HepG2 (cell line): ENCODE data around the gene EXOSC6. TPM values are rescaled to one million over a fixed set of nuclear protein-coding genes. Genes with fewer than 3 reads are reported as not detected.

Experiments
- AGO2 ChIP-seq: fragments of 200-400 bp; formaldehyde crosslinking; optimal IDR thresholded peaks from 2 replicates; pipeline ENCODE3; 2017; ENCODE audit warnings: mild to moderate bottlenecking, low read depth, low read length, moderate library complexity
- HOXA9 ChIP-seq: sonication (generic); formaldehyde crosslinking; IDR thresholded peaks from 2 replicates; pipeline ENCODE4 v1.8.1; 2022; ENCODE audit warnings: missing genetic modification reagents, mild to moderate bottlenecking, moderate library complexity, borderline replicate concordance
- JUND ChIP-seq: sonication (generic); formaldehyde crosslinking; IDR thresholded peaks from 2 replicates; pipeline ENCODE4 v1.8.0; 2022; ENCODE audit warnings: mild to moderate bottlenecking, missing genetic modification reagents
- MXI1 ChIP-seq: IDR thresholded peaks from 3 replicates; pipeline ENCODE4 v1.6.1; 2012; ENCODE audit warnings: low read depth, low read length, inconsistent platforms, borderline replicate concordance
- NBN ChIP-seq: fragments of 450-650 bp; conservative IDR thresholded peaks from 2 replicates; pipeline ENCODE4 v1.6.1; 2017
- NFYC ChIP-seq: IDR thresholded peaks from 2 replicates; pipeline ENCODE4 v1.6.1; 2016; ENCODE audit warnings: missing genetic modification reagents, missing compliant biosample characterization
- PRDM4 ChIP-seq: sonication (generic); formaldehyde crosslinking; IDR thresholded peaks from 2 replicates; pipeline ENCODE4 v1.9.0; 2021; ENCODE audit warnings: missing genetic modification reagents, borderline replicate concordance
- SMARCC2 ChIP-seq: fragments of 450-650 bp; IDR thresholded peaks from 2 replicates; pipeline ENCODE4 v1.6.1; 2017; ENCODE audit warnings: antibody characterized with exemption, mild to moderate bottlenecking
- TBP ChIP-seq: sonication (generic); formaldehyde crosslinking; IDR thresholded peaks from 2 replicates; pipeline ENCODE4 v1.5.0; 2020; ENCODE audit warnings: missing genetic modification reagents
- ZNF30 ChIP-seq: sonication (generic); formaldehyde crosslinking; IDR thresholded peaks from 2 replicates; pipeline ENCODE4 v1.5.0; 2020; ENCODE audit warnings: mild to moderate bottlenecking, missing genetic modification reagents
- ZNF446 ChIP-seq: sonication (generic); formaldehyde crosslinking; IDR thresholded peaks from 2 replicates; pipeline ENCODE4 v1.5.0; 2020; ENCODE audit warnings: mild to moderate bottlenecking, missing genetic modification reagents
- ZNF589 ChIP-seq: sonication (generic); formaldehyde crosslinking; conservative IDR thresholded peaks from 2 replicates; pipeline ENCODE4 v1.8.0; 2022; ENCODE audit warnings: mild to moderate bottlenecking, moderate library complexity, missing genetic modification reagents
- polyA plus RNA-seq, 8 experiments: library from polyadenylated mRNA; depleted of rRNA in 3 of 8; stranded (reverse) in 7 of 8; unstranded in 1 of 8; fragments of >200 nt; fragmentation: Illumina TruSeq in 4 of 8; extraction: Trizol in 4 of 8; gene quantifications; 2 replicates each; pipeline versions ENCODE4 v1.2.1 to v1.2.3, GENCODE V29; 2011 to 2016; ENCODE audit warnings: low read depth in 4 of 8, missing spikeins in 1 of 8, mixed read lengths in 1 of 8; ENCODE audit not compliant: insufficient read depth in 1 of 8
- total RNA-seq, 5 experiments: library from RNA; depleted of rRNA; stranded (reverse); fragments of >200 nt; fragmentation: Illumina TruSeq; extraction: Trizol; gene quantifications; 2 replicates each; pipeline ENCODE4 v1.2.3, GENCODE V29; 2016; ENCODE audit warnings: low read depth in 1 of 5
- TF ChIP-seq, protein P1 (sequence below): sonication (generic); formaldehyde crosslinking; IDR thresholded peaks from 2 replicates; pipeline ENCODE4 v1.5.0; 2020; ENCODE audit warnings: mild to moderate bottlenecking, missing genetic modification reagents
- TF ChIP-seq, protein P2 (sequence below): IDR thresholded peaks from 2 replicates; pipeline ENCODE4 v1.6.1; 2016; ENCODE audit warnings: low read depth, borderline replicate concordance
- TF ChIP-seq, protein P3 (sequence below), 2 experiments: sonication (generic) in 1 of 2; formaldehyde crosslinking in 1 of 2; IDR thresholded peaks; 2 replicates each; pipeline versions ENCODE4 v1.4.0 to v1.6.1; 2016 to 2020; ENCODE audit warnings: borderline replicate concordance in 1 of 2, low read depth in 1 of 2, mild to moderate bottlenecking in 1 of 2, missing genetic modification reagents in 1 of 2

EXOSC6 gene
- total and polyA plus RNA-seq, 2 of the 13 experiments (the other 11 are each of a cell fraction or from before 2014, with no cell fraction given) = 13.1 to 39.9 TPM

GRCh38 chr16:70289229-70290094 is 37.7 kb upstream of the EXOSC6 start, which contains the start of gene AARS1 (continued):
- TF ChIP-seq AGO2 = peak; percentile 87
- TF ChIP-seq MXI1 = peak; percentile 84; the same call in 1 of the 3 replicates
- TF ChIP-seq HOXA9 (CRISPR knock-in tag) = 0 out of 2 replicates have a peak, but pooled peaks have one; percentile 39
- TF ChIP-seq, protein P1, sequence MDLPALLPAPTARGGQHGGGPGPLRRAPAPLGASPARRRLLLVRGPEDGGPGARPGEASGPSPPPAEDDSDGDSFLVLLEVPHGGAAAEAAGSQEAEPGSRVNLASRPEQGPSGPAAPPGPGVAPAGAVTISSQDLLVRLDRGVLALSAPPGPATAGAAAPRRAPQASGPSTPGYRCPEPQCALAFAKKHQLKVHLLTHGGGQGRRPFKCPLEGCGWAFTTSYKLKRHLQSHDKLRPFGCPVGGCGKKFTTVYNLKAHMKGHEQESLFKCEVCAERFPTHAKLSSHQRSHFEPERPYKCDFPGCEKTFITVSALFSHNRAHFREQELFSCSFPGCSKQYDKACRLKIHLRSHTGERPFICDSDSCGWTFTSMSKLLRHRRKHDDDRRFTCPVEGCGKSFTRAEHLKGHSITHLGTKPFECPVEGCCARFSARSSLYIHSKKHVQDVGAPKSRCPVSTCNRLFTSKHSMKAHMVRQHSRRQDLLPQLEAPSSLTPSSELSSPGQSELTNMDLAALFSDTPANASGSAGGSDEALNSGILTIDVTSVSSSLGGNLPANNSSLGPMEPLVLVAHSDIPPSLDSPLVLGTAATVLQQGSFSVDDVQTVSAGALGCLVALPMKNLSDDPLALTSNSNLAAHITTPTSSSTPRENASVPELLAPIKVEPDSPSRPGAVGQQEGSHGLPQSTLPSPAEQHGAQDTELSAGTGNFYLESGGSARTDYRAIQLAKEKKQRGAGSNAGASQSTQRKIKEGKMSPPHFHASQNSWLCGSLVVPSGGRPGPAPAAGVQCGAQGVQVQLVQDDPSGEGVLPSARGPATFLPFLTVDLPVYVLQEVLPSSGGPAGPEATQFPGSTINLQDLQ (CRISPR knock-in tag) = peak; percentile 86; the same call in 1 of the 2 replicates
- peak; percentile 98 for TF ChIP-seq NFYC
- no peak for TF ChIP-seq NBN
- TF ChIP-seq ZNF446 = peak; percentile 57; the same call in 1 of the 2 replicates
- TF ChIP-seq JUND (CRISPR knock-in tag) = no peak
- TF ChIP-seq SMARCC2 = no peak
- no peak for TF ChIP-seq ZNF30 (CRISPR knock-in tag)
- TF ChIP-seq PRDM4 (CRISPR knock-in tag) = no peak
- TF ChIP-seq, protein P2, sequence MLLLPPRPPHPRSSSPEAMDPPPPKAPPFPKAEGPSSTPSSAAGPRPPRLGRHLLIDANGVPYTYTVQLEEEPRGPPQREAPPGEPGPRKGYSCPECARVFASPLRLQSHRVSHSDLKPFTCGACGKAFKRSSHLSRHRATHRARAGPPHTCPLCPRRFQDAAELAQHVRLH (CRISPR knock-in tag) = peak; percentile 86; the same call in 1 of the 2 replicates
- TF ChIP-seq, protein P3, sequence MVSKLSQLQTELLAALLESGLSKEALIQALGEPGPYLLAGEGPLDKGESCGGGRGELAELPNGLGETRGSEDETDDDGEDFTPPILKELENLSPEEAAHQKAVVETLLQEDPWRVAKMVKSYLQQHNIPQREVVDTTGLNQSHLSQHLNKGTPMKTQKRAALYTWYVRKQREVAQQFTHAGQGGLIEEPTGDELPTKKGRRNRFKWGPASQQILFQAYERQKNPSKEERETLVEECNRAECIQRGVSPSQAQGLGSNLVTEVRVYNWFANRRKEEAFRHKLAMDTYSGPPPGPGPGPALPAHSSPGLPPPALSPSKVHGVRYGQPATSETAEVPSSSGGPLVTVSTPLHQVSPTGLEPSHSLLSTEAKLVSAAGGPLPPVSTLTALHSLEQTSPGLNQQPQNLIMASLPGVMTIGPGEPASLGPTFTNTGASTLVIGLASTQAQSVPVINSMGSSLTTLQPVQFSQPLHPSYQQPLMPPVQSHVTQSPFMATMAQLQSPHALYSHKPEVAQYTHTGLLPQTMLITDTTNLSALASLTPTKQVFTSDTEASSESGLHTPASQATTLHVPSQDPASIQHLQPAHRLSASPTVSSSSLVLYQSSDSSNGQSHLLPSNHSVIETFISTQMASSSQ (IDR thresholded peaks at IDR 0.05; ENCODE audit: low read depth) = no peak
- TF ChIP-seq, protein P3 (CRISPR knock-in tag; IDR thresholded peaks at IDR 0.05; ENCODE audit: borderline replicate concordance) = peak; percentile 44
- TF ChIP-seq ZNF589 (CRISPR knock-in tag) = peak; percentile 60; the same call in 1 of the 2 replicates
- TF ChIP-seq TBP (CRISPR knock-in tag) = 0 out of 2 replicates have a peak, but pooled peaks have one; percentile 73
